Activated CD4-positive, CD25-positive, alpha-beta regulatory T cell treated with anti-CD3 and anti-CD28 coated beads, Interleukin-2, amount 50 U/mL, for 24 hours (primary cell): ENCODE data around the gene WSB1.
A peak's percentile ranks its signal among the peaks of the same experiment; 100 is the strongest.

Source experiments
- ATAC-seq, 2 donors: fragments of 150-1000 bp; cut with Tn5 transposase; one replicate each; pipeline ENCODE4 v1.10.0; 2021; ENCODE audit warnings: mild to moderate bottlenecking in 1 of 2, moderate library complexity in 1 of 2

The WSB1 gene

DNA sequence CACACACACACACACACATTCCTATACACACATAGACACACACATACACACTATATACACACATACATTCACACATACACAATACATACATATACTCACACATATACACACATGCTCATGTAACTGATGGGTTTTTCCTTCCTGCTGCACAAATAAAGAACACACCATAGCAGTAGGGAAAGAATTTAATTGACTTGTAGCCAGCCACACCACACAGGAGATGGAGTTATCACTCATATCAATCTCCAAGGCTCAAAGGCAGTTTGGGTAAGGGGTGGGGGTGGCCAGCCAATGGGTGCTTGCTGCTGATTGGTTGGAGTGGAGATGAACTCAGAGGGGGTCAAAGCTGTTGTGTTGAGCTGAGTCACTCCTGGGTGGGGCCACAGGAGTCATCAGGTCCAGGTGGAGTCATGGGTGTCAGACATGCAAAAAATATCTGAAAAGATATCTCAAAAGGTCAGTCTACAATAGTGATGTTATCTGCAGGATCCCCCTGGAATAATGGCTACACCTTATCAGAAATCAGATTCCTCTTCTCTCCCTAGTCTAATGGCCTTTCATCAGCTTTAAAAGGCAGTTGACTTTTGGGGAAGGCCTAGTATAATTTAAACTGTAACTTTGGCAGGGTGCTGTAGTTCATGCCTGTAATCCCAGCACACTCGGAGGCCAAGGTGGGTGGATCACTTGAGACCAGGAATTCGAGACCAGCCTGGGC lies 46.1 kb downstream of the WSB1 start:
- peak; percentile 93 to 96 for ATAC-seq

DNA sequence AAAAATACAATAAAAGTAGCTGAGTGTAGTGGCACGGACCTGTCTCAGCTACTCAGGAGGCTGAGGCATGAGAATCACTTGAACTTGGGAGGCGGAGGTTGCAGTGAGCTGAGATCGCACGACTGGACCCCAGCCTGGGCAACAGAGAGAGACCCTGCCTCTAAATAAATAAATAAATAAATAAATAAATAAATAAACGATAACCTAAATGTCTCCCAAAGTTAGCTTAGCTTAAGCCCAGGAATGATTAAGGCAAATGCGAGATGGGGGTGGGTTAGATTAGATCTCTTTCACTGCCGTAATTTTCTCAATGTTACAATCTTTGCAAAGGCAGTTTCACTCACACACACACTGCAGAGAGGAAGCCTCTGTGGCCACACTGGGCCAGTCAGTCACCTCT lies 46.7 kb downstream of the WSB1 start:
- no peak for ATAC-seq

DNA sequence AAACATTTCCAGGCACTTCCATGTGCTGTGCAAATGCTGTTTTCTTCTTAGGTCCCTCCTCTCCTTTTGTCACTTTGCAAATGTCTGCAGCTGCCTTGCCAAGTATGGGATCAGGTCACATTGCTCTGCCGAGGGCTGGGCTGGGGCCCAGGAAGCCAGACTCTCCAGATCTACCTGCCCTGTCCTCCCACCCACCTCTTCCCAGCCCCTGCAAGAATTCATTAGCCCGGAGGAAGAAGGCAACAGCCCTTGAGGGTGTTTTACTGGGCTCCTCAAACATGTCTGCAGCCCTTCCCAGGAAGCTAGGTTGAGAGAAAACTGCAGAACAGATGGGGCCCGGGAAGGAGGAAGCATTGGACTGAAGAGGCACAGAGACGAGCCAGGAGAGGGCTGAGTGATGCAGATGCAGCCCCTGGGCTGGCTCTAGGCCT lies 47.1 kb downstream of the WSB1 start:
- no peak for ATAC-seq

DNA sequence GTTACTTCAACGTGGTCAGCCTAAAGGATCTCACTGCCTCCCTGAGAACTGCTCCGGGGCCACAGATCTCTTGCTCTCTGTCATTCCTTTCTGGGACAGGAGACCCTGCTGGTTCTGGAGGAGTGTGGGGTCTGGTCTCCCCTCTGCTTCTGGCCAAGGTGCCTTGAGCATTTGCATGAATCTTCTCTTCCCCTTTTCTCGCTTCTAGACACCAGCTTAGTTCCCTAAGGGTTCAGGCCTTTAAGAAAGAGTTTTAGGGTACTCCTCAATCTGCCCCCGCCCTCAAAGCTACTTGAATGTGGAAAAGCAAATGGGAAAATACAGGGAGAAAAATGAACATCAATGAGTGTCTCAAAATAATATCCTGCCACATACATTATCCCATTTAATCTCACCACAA lies 48.1 kb downstream of the WSB1 start:
- no peak for ATAC-seq

DNA sequence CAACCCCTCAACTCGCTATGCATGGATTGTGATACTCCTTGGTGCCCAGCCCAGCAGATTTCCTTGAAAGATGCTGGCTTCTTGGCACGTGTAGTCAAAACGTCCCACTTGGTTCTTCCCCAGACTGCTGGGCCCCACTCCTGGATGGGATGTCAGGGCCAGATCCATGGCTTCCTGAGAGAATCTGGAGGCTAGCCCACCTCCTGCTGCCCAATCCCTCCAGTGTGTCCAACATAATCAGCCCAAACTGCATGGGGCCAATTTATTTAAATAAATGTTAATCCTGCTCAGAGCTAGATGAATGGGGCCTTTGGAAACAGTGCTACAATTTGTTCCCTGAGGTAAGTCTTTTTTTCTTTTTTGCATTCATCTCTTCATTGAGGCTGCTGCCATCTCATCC lies 49.4 kb downstream of the WSB1 start:
- no peak for ATAC-seq

DNA sequence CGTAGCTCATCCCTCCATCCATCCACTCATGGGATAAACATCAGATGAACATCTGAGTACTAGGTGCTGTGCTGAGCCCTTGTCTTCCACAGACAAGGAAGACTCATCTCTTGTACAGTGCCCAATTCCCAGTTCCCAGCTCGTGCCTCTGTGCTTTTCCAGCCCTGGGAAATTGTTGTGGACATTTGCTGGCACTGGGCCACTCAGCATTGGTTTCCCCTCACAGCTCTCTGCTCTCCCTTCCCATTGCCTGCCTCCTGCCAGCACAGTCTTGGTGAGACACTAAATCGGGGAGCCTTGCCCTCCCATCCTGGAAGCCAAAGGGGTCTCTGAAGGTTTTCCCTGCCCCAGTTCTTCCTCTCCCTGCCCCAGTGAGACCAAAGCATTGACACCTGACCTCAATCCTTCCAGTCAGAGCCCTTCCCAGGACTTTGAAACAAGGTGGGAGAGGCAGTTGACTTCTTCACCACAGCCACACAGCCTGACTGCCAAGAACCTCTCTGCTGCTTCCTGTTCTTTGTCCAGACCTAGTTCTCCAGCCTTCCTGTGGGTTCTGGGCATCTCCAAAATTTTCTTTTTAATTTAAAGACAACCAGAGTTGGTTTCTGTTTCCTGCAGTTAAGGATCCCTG lies 50.2 kb downstream of the WSB1 start:
- no peak for ATAC-seq

DNA sequence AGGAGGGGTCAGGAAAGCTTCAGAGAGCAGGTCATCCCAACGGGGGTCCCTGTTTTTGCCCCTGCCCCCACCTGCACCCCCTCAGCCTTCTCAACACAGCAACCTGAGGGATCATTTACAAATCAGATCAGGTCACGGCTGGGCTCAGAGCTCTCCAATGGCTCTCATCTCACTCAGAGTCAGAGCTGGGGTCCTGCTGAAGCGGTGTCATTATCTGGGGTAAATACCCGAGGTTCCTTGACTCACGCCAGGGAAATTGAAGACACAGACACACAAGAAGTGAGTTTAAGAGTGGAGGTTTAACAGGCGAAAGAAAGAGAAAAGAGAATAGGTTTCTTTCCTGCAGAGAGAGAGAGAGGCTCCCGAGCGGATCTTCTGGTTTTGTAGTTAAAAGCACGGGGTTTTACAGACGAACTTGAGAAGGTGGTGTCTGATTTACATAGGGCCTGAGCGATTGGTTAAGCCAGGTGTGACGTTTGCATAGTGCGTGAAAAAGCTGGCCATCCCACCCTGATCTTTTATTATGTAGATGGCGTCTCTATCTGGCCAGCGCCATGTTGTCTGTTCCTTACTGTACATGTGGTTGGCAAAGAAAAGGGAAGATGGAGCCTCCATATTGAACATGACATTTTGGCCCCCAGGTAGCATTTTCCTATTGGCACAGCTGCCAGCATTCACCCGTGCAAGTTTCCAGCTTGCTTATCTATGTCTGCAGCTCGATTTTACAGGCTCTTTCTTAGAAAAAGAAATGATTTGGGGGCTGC lies 51.4 kb downstream of the WSB1 start:
- no peak for ATAC-seq

DNA sequence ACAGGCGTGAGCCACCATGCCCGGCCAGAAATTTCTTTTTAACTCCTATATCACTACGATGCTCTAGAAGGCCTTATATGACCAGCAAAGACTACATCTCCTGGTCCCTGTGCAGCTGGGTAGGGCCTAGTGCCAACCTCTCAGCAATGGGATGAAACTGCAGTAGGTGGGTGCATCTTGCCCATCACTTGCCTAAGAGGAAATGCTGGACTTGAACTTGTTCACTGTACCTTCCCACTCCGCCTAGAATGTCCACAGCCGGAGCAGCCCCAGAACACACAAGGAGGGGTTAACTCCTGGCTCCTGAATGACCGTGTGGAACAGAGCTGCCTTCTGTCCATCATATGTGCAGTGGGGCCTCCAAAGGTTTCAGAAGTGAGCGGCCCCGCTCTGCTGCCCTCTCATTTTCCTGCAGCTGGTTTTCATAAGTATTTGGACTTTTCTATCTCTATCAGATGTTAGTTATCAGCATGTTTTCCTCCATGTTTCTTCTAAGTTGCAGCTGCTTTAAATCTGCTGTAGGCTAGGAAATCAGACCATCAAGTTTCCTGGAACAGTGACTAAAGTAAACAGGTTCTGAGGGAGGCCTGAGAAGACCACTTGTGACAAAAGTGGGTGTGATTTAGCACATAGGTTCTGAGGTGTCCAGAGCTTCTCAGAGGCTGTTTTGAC lies 52.5 kb downstream of the WSB1 start:
- ATAC-seq = no peak

DNA sequence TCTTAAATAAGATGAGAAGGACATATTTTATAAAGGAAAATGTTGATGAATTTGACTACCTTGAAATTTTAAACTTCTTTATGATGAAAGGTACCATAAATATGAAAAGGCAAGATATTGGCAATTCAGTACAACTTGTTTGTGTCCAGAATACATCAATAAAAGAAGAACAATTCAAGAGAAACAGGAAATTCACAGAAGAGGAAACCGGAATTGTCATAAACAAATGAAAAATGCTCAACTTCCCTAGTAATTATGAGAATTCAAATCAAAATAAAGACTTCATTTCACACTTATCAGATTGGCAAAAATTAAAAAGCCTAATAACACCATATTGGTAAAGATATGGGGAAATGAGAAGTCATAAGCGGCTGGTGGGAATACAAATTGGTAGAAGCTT lies 54.3 kb downstream of the WSB1 start:
- ATAC-seq = no peak

DNA sequence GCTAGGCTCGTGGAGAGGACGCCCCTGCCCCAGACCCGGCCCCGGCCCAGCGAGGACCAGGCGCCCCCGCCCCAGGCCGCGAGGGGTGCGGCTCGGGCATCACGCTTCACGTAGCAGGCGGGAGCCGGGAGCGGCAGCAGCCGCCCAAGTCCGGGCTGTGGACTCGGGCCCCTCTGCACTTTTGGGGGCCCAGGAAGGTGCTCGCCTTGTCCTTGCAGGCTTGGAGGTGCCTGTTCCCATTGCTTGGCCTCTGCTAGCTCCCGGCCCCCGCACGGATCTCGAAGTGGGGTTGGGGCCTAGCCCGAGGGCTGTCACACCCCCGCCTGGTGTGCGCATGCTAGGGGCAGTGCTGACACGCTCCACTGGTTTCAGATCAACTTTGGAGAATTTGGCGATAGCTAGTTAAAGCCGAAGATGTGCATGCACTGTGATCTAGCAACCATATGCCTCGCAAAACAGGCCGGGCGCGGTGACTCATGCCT lies 55.7 kb downstream of the WSB1 start:
- ATAC-seq = no peak

DNA sequence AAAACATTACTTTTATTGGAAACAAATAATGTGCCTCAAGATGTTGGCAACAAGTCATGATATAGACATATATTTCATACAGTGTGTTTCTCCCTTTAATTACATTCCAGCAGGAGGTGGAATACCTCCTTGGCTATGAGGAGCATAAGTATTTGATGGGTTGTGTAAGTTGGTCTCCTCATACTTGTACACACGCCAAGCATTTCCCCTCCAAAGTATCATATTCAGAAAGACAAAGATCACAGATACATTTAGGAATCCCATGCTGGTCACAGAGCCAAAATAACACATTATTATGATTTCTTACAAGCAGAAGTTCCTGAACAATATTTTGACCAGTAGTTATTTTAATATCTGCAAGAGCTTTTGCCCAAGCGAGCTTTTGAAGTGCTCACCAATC lies 57.8 kb downstream of the WSB1 start:
- ATAC-seq = no peak

DNA sequence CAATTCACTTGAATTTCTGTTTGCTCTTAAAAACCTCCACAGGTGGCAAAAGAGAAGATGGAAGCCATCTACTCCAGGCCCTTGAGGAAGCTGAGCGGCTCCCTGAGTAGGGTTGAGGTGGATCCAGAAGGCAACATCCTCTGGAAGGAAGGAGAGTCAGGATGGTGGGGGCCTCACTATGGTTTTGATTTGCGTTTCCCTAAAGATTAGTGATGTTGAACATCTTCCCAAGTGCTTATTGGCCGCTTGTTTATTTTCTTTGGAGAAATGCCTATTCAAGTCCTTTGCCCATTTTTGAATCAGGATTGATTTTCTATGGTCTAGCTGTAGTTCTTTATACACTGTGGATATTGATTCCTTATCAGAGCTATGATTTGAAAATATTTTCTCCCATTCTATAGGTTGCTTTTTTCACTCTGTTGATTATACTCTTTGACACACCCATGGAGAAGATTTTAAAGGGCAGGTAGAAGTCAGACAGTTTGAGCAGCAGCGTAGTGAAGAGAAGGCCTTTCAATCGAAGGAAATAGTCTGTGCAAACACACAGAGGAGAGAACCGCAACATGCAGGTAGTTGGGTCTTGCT lies 58.6 kb downstream of the WSB1 start:
- no peak for ATAC-seq

DNA sequence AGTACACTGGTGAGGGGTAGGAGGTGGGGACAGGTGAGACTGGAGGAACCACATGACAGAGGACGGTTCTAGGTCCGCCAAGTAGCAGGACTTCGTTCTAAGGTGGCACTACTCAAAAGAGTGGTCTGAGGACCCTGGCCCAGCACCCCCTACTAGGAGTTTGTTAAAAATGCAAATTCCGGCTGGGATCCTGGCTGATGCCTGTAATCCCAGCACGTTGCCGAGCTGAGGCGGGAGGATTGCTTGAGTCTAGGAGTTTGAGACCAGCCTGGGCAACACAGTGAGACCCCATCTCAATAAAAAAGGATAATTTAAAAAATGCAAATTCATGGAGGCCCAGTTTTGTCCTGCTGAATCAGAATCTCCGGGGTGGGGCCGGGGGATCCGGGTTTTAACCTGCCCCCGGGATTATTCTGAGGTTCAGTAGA lies 59.1 kb downstream of the WSB1 start:
- ATAC-seq = no peak

DNA sequence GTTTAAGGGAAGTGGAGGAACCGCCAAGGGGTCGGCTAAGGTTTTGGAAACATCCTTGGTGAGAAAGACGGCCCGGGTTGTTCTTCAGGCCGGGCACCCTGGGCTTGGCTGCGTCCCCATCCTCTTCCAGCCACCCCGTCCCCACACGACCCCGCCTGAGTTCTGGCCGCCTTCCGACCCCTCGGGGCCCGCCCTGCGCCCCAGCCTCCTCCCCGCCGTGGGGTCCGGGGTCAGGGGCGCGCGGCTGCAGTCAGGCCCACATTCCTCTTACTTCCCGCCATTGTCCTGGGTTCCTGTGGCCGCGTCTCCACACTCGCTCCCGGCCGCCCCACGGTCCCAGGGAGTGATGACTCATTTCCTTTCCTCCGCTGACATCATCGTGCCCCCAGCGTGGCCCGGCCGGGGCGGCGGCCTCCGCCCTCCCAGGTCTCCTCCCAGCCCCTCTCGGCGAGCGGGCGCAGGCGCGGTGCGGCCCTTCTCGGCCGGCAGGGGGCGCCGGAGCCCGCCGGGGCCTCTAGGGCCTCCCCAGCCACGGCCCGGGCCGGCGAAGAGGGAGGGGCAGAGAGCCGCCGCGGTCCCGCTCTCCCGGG lies 59.6 kb downstream of the WSB1 start:
- ATAC-seq = peak; percentile 90 to 93

DNA sequence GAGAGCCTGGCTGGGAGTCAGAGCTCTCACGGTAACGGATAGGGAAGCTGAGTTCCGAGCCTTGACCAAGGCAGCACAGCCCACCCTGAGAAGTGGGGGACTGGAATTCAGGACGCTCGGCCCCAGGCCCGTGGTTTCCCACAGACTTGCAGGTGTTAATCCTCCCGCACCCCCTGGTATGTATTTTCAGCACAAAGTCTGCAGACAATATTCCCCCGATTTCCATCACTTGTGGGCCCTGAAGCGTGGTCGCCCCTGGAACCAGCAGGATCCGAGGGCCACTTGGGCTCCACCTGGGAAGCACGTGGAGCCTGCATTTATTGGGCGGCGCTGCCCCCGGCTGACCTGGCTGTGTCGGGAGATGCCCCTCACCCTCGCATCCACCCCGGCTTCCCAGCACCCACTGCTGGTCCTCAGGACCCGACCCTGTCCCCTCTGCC lies 60.2 kb downstream of the WSB1 start:
- peak in 1 of 2 donors; percentile 0 for ATAC-seq

DNA sequence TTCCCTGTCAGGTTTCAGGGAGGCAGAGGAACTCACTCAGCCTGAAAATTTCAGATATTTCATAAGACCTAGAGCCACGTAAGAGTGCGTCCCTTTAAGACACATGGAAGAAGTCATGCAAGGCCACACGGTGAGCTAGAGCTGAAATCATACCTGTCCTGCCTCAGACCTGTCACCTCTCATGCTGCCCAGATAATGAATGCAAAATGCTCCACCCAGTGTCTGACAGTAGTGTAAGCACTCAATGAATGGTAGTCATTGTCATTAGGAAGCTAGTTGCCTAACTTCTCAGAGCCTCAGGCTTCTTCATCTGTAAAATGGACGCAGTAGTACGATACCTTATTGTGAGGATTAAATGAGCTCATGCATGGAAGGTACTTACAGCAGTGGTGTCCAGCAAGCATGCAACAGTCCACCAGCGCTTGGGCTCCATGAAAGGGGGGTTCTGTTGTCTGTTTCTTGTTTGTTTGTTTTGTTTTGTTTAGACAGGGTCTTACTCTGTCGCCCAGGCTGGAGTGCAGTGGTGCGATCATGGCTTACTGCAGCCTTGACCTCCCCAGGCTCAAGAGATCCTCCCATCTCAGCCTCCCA lies 60.7 kb downstream of the WSB1 start:
- no peak for ATAC-seq

DNA sequence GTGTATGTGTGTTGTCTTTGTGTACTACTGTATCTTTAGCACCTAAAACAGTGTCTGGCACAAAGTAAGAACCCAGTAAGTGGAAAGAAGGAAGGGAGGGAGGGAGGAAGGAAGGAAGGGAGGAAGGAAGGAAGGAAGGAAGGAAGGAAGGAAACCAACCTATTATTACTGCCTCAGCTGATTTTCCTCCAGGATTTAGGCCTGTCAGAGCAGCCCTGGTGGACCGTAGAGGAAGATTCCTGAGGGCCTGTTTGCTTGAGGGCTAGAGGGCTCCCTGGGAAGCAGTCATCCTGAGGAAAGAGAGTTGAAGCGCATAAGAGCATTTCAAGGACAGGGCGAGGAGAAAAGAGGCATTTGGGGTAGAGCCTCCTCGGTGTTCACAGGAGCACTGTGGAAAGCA lies 61.5 kb downstream of the WSB1 start:
- no peak for ATAC-seq

DNA sequence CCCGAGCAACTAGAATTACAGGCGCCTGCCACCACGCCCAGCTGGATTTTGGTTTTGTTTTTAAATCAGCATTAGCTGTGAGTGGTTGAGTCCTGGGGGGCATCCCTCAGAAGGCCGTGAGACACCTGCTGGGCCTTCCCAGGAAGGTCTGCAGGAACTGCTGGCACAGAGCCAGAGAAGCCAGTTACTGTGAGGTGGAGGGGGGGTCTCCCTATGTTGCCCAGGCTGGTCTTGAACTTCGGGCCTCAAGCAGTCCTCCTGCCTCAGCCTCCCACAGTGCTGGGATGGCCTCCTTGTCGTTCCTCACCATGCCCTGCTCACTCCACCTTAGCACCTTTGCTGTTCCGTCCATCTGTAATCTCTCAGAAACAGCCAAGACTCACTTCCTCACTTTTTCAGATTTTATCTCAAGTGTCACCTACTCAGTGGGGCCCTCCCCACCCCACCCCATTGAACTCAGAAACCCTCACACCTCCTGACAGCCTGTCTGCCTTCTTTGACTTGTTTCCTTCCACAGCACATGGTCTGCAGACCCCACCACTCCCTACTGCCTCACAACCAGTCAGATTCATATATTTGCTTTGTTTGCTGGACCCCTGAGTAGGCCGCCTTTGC lies 62.3 kb downstream of the WSB1 start:
- ATAC-seq = no peak

DNA sequence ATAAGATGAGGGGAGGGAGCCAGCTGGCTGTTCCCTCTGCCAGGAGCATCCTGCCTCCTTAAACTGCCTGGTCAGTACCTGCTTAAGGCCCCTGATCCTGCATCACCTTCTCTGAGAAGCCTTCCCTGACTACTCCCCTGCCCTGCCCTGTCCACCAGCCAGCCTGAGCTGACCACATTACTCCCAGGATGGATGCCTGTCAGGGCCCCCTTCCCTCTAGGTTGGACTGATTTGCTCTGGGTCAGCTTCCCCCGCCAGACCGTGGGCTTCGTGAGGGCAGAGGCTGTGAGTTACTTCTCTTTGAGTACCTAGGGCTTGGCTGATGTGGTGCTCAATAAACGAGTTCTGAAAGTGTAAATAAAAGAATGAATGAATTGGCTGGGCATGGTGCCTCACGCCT lies 63.3 kb downstream of the WSB1 start:
- ATAC-seq = no peak

DNA sequence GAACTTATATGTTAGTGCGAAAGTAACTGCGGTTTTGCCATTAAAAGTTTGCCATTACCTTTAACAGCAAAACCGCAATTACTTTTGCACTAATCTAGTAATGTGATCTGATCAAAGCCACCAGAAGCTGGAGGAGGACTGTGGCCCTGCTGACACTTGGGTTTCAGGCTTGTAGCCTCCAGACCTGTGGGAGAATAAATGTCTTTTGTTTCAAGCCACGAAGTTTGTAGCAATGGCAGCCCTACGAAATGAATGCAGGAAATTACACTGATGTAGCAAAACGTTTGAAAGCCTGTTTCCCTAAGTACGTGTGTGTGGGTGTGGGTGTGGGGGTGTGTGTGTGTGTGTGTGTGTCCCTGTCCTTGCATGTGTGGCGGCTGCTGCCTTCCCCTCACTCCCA lies 66.6 kb downstream of the WSB1 start:
- peak; percentile 28 to 65 for ATAC-seq

DNA sequence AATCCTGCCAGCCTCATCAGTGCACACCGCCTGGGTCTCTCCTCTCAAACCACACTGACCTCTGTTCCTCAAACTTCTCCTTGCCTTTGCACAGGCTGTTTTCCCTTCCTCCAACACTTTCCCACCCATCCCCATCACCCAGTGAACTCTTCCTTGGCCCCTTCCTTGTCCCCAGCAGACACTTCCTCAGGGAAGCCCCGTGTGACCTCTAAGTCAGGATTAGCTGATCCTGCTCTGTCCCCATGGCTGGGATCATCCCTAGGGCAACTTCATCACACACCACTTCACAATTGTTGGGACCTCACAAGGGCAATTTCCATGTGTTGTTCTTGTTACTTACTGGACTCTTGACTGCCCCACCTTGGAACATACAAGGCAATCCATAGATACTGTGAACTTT lies 67.8 kb downstream of the WSB1 start:
- ATAC-seq = no peak

DNA sequence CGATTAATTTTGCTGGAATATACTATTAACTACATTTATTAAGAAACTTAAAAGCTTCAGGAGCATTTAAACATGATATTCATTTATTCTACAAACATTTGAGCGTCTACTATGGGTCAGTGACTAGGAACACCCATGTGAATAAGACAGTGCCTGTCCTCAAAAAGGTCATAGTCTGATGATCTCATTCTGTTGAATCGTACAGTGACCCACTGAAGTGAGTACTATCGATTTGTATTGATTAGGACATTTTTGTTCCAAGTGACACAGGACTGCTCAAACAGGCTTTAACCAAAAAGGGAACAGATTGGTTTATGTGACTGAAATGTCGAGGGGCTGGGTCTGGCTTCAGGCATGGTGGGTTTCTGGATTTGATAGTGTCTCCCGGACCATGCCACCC lies 68.6 kb downstream of the WSB1 start:
- no peak for ATAC-seq
